Activated CD4-positive, alpha-beta T cell treated with anti-CD3 and anti-CD28 coated beads, Interleukin-2, amount 10 ng/mL, durations not matched to agents 7 days and 5 days (primary cell): ENCODE measurements around the gene PDE4D. TPM values are rescaled to one million over a fixed set of nuclear protein-coding genes. Genes with fewer than 3 reads are reported as not detected.
"Not testable (repeated sequence)": the region's sequence is repeated elsewhere in the genome, so short reads cannot be mapped to it uniquely, and the experiment has no call there.

Experiments used
- CTCF ChIA-PET: fragments of 350-600 bp; sonication (Branson Sonifier 250); formaldehyde crosslinking; loops from one replicate; lab custom pipeline; 2021; ENCODE audit warnings: antibody characterized with exemption; lab: Charles Lee
- POLR2A ChIA-PET: fragments of 350-600 bp; sonication (Branson Sonifier 250); formaldehyde crosslinking; loops from one replicate; lab custom pipeline; 2021; ENCODE audit warnings: antibody characterized with exemption; lab: Charles Lee
- DNase-seq: peaks from one replicate; pipeline ENCODE4 v3.0.0-alpha.2; 2020
- H3K27ac Mint-ChIP-seq: one replicate; pipeline ENCODE4 v1.8.0; 2021; ENCODE audit warnings: mild to moderate bottlenecking, moderate library complexity, mixed read lengths
- H3K27me3 Mint-ChIP-seq: one replicate; pipeline ENCODE4 v1.8.0; 2021; ENCODE audit warnings: mixed read lengths
- H3K36me3 Mint-ChIP-seq: one replicate; pipeline ENCODE4 v1.8.0; 2021; ENCODE audit warnings: low read depth, mixed read lengths
- H3K4me1 Mint-ChIP-seq: one replicate; pipeline ENCODE4 v1.8.0; 2021; ENCODE audit warnings: mixed read lengths
- H3K4me3 Mint-ChIP-seq: one replicate; pipeline ENCODE4 v1.8.0; 2021; ENCODE audit warnings: mild to moderate bottlenecking, moderate library complexity, mixed read lengths
- H3K9me3 Mint-ChIP-seq: one replicate; pipeline ENCODE4 v1.8.0; 2021; ENCODE audit warnings: mixed read lengths
- total RNA-seq, 2 experiments: library from RNA; stranded (reverse); gene quantifications; one replicate each; pipeline ENCODE4 v1.2.3, GENCODE V29; 2021

The PDE4D gene
- total RNA-seq, 2 experiments from 2014 or later: 62.0 to 67.8 TPM

DNA sequence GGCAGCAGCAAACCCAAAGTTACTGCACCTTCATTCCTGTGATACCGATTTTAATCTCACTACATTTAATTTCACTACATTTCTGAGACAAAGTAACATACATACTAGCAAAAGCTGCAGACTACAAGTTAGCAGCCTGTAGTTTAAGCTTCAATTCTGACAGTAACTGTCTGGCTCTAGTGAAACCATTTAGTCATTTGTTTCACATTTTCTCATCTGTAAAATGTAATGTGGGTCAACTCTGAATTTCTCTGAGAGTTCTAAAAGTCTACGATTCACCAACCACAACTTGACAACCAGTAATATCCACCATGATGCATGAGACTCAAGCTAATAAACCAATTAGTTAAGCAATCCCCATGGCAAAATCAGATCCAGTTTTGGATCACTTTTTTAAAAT is 408.9 kb downstream of the PDE4D start:
- Mint-ChIP-seq H3K36me3 (no peaks in the 10 kb centered on the region), H3K4me3 (no peak overlapping the region), H3K27ac (no peak overlapping the region), H3K9me3 (no peaks in the 10 kb centered on the region), H3K27me3 (peaks cover 6% of the 10 kb centered on the region), H3K4me1 (peaks cover 3% of the 10 kb centered on the region)
- no peak for DNase-seq
- POLR2A ChIA-PET: no interaction called here
- CTCF ChIA-PET: no interaction called here

DNA sequence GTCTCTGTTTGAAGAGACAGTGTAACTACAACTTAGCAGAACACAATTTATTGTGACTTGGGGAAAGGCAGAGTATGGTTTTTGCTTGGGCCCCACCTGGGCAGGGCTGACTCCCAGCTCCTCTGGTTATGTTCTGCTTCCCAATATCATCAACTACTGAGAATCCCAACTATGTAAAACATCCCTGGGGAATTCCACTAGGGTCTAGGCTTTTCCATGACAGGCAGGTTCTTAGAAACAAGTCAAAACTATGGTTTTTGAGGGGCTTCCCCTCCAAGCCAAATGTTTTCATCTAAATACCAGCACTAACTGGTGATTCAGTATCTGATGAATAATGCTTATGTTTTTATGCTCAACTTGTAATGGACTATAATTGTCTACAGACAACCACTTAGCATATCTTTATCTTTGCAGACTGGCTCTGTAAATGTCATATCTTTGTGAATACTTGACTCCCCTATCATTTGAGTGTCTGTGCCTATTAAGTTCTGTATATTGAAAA is 409.5 kb downstream of the PDE4D start:
- H3K36me3 Mint-ChIP-seq: no peaks in the 10 kb centered on the region
- CTCF ChIA-PET: interaction anchor here (0.6 kb wide), 1 partner anchor 1520 kb away, joined by 5 read pairs; no protein-coding TSS in a partner anchor
- H3K27ac Mint-ChIP-seq: no peak overlapping the region
- H3K4me1 Mint-ChIP-seq: peaks cover 3% of the 10 kb centered on the region
- peaks cover 7% of the 10 kb centered on the region for H3K27me3 Mint-ChIP-seq
- no peak overlapping the region for H3K4me3 Mint-ChIP-seq
- H3K9me3 Mint-ChIP-seq: no peaks in the 10 kb centered on the region
- DNase-seq: no peak
- POLR2A ChIA-PET: no interaction called here

DNA sequence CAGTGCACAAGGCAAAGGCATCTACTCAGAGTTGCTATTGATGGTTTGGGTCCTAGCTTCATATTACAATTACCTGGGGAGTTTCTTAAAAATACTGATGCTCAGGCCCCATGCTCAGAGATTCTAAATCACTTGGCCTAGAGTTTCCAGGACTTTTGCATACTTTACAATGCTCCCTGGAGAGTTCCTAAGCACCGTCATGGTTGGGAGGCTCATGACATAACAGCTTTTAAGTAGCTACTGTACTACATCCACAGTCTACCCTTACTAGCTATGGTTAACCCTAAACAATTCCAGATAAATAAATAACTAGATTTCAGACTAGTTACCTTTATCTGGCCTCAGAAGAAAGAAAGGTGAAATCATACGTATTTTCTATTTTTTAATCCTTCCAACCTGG is 414.4 kb downstream of the PDE4D start:
- H3K27me3 Mint-ChIP-seq: peaks cover 6% of the 10 kb centered on the region
- H3K4me3 Mint-ChIP-seq: no peak overlapping the region
- H3K27ac Mint-ChIP-seq: no peak overlapping the region
- no peak for DNase-seq
- no peaks in the 10 kb centered on the region for H3K4me1 Mint-ChIP-seq
- CTCF ChIA-PET: no interaction called here
- H3K9me3 Mint-ChIP-seq: no peaks in the 10 kb centered on the region
- no peaks in the 10 kb centered on the region for H3K36me3 Mint-ChIP-seq
- POLR2A ChIA-PET: no interaction called here

DNA sequence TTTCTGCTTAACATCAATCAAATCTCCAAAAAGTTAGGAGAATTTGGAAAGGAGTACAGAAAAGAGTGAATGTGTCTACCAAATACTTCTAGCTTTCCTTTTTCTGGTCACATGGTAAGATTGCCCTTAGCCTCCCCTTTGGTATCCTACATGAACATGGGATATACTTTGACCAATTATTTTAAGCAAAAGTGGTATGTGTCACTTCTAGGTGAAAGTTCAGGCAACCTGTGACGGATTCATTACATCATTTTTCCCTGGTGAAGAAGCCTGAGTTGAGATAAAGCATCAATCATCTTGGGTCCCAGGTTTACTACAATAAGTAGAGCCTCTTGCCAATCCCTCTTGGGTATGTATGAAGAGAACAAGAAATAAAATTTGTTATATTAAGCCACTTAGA is 419.2 kb downstream of the PDE4D start:
- POLR2A ChIA-PET: no interaction called here
- DNase-seq: no peak

DNA sequence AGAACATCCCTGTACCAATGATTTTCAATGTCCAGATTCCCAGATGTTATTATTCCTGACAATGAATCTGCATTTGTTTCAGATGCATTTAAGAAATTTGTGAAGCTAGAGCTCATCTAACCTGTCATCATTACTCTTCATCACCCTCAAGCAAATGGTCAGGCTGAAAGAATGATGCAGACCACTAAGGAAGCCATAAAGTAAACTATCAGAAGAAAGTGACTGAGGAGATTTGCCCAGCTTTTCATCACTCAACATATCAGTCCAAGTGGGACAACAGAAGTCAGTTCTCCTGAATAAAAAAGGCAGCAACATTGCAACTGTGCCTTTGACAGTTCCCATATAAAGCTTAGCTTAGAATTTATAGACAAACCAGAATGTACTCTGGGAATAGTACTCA is 419.9 kb downstream of the PDE4D start:
- no peaks in the 10 kb centered on the region for H3K4me1 Mint-ChIP-seq
- DNase-seq: no peak
- H3K36me3 Mint-ChIP-seq: no peaks in the 10 kb centered on the region
- H3K27me3 Mint-ChIP-seq: peaks cover 4% of the 10 kb centered on the region
- ChIA-PET CTCF (no interaction called here), POLR2A (no interaction called here)
- no peaks in the 10 kb centered on the region for H3K9me3 Mint-ChIP-seq
- no peak overlapping the region for H3K27ac Mint-ChIP-seq
- H3K4me3 Mint-ChIP-seq: no peak overlapping the region

More for the DNA sequence above, 419.2 kb downstream of the PDE4D start:
- CTCF ChIA-PET: no interaction called here
- Mint-ChIP-seq H3K4me1 (no peaks in the 10 kb centered on the region), H3K27me3 (peaks cover 4% of the 10 kb centered on the region), H3K36me3 (no peaks in the 10 kb centered on the region), H3K9me3 (no peaks in the 10 kb centered on the region), H3K27ac (no peak overlapping the region), H3K4me3 (no peak overlapping the region)

DNA sequence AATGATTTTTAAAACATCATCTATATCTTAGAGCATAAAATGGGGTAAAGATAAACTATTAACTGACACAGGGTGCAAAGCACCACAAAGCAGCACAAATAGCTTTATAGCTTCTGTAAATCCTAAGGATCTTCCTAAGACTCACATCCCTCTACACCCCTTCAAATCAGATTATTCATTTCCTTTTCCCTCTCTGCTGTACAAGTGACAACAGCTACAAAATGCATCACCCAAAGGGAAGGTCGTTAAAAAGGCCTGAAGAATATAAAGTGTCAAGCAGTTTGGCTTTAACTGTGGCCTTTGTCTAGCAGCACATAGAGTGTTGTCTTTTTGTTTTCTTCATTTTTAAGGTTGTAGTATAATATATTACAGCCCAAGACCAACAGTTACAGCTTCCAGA is 422.1 kb downstream of the PDE4D start:
- H3K27ac Mint-ChIP-seq: no peak overlapping the region
- H3K4me3 Mint-ChIP-seq: no peak overlapping the region
- no peaks in the 10 kb centered on the region for H3K4me1 Mint-ChIP-seq
- POLR2A ChIA-PET: no interaction called here
- H3K27me3 Mint-ChIP-seq: peaks cover 4% of the 10 kb centered on the region
- CTCF ChIA-PET: interaction anchor here (0.8 kb wide), 1 partner anchor 15 kb away, joined by 3 read pairs; no protein-coding TSS in a partner anchor
- H3K9me3 Mint-ChIP-seq: no peaks in the 10 kb centered on the region
- no peak for DNase-seq
- H3K36me3 Mint-ChIP-seq: no peaks in the 10 kb centered on the region

DNA sequence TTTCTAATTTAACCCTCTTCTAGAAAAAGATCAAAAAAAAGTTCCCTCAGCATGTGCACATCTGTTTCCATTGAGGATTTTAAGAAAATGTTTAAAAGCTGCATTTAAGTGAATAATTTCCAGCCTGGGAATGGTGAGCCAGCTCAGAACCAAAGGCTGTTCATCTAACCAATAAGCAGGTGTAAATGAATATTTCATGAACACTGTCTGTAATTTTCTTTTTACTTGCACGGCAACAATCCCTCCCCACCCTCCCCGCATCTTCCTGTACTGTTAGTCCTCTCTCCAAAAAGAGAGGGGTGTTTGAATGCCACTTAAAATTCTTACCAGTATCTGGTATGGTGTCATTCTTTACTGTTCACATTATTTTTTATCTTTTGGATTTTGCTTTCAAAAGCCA is 425.6 kb downstream of the PDE4D start:
- Mint-ChIP-seq H3K27ac (no peak overlapping the region), H3K36me3 (no peaks in the 10 kb centered on the region), H3K9me3 (no peaks in the 10 kb centered on the region), H3K4me3 (no peak overlapping the region), H3K4me1 (no peaks in the 10 kb centered on the region), H3K27me3 (no peaks in the 10 kb centered on the region)
- CTCF ChIA-PET: no interaction called here
- no peak for DNase-seq
- POLR2A ChIA-PET: no interaction called here

DNA sequence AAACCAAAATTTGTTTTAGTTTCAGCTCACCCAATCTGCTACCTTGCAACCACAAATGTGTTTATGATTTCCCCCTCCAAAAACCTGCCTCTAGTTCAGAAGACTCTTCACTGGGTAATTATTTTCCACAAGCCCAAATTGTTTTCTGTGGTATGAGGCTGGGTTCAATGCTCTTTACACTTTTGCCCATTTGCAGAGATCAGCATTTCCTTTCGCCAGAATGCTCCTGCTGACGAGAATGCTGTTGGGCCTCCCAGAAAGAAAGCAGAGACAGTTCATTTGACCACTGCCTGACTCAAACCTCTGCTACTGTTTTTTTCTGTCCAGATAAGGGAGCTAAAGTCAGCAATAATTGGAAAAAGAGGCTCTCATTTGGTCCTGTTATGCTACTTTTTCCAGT is 427.3 kb downstream of the PDE4D start:
- Mint-ChIP-seq H3K36me3 (no peaks in the 10 kb centered on the region), H3K9me3 (no peaks in the 10 kb centered on the region), H3K27ac (no peak overlapping the region), H3K4me3 (no peak overlapping the region), H3K27me3 (peaks cover 1% of the 10 kb centered on the region), H3K4me1 (no peaks in the 10 kb centered on the region)
- no peak for DNase-seq
- ChIA-PET CTCF (no interaction called here), POLR2A (no interaction called here)

DNA sequence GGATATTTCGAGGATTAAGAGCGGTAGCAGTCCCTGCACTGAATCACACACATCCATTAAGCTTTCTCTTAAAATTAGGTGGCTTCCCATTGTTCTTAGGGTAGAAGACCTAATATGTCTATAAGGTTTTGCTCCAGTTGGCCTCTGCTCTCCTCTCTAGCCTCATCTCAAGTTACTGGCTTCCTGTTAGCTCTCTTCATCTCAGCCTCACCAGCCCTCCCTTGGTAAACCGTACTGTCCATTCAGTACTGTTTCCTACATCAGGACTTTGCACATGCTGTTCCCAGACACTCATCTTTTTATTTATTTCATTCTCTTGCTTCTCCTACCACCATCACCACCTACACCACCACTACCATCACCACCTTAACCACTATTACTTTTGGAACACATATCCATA is 428.6 kb downstream of the PDE4D start:
- no peak overlapping the region for H3K27ac Mint-ChIP-seq
- no peak for DNase-seq
- ChIA-PET CTCF (no interaction called here), POLR2A (no interaction called here)
- no peak overlapping the region for H3K4me3 Mint-ChIP-seq
- H3K27me3 Mint-ChIP-seq: peaks cover 3% of the 10 kb centered on the region
- no peaks in the 10 kb centered on the region for H3K36me3 Mint-ChIP-seq
- no peaks in the 10 kb centered on the region for H3K9me3 Mint-ChIP-seq
- no peaks in the 10 kb centered on the region for H3K4me1 Mint-ChIP-seq

DNA sequence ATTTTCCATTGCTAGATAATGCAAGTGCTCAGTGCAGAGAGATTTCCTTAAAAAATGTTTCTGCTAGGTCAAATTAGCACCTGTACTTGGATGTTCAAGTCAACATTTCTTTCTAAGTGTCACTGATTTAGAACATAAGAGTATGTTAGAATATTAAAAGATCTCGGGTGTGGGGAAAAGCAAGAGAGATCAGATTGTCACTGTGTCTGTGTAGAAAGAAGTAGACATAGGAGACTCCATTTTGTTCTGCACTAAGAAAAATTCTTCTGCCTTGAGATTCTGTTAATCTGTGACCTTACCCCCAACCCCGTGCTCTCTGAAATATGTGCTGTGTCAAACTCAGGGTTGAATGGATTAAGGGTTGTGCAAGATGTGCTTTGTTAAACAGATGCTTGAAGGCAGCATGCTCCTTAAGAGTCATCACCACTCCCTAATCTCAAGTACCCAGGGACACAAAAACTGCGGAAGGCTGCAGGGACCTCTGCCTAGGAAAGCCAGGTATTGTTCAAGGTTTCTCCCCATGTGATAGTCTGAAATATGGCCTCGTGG is 429.8 kb downstream of the PDE4D start:
- H3K36me3 Mint-ChIP-seq, H3K27ac Mint-ChIP-seq, CTCF ChIA-PET, H3K4me1 Mint-ChIP-seq, DNase-seq, POLR2A ChIA-PET, H3K4me3 Mint-ChIP-seq, H3K27me3 Mint-ChIP-seq, H3K9me3 Mint-ChIP-seq: not testable (repeated sequence)

DNA sequence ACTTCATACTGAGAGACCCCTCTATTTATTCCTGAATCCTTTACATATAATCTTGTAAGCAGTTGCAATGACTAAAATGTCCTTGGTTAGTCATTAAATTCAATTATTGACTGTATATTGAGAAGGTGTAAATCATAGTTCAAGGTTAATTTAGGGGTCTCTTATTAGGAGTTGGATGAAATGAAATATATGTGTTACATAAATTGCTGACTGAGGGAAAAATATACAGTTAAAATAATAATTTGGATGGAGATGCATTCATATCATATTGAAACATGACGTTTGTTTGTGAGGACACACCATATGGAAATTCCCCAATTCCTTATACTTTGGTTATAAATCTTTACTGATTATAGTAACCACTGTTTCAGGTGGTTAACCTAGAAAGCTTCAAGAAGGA is 430.6 kb downstream of the PDE4D start:
- CTCF ChIA-PET: no interaction called here
- Mint-ChIP-seq H3K4me1 (no peaks in the 10 kb centered on the region), H3K27me3 (peaks cover 3% of the 10 kb centered on the region), H3K27ac (no peak overlapping the region), H3K36me3 (no peaks in the 10 kb centered on the region), H3K4me3 (no peak overlapping the region), H3K9me3 (no peaks in the 10 kb centered on the region)
- DNase-seq: no peak
- POLR2A ChIA-PET: no interaction called here

DNA sequence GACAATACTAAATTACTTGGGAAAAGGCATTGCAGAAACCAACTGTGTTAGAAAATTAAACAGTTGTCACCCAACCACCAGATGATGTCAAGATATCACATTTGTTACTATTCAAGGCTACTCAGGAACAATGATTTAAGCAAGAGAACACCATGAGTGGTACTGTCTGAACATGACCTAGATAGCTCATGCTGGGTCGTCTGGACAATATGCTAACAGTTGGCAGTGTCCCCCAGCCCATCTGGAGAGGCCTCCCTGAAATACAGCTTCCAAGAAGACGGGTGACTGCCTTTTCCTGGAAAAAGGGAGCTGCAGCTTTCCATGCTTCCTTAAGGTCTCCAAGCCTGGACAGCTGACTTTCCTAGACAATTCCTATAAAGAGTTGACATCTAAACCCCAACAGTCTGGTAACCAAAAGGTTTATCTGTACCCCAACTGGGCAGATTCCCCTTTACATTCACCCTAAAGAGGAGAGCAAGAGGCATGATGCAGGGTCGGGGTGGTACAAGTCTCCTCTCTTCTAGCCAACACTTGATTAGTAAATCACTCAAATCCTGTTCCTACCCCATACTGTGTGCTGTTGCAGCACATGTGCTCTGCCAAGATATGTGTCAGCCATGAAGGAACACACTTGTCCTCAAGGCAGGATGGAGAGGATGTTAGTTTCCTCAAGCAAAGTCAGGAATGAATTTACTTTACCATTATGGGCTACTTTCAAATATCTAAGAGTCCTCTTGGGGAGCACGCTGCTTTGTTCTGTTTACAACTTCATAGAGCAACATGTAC is 433.0 kb downstream of the PDE4D start:
- DNase-seq: no peak
- CTCF ChIA-PET: no interaction called here
- H3K27me3 Mint-ChIP-seq: peaks cover 7% of the 10 kb centered on the region
- no peaks in the 10 kb centered on the region for H3K9me3 Mint-ChIP-seq
- H3K4me3 Mint-ChIP-seq: no peak overlapping the region
- no peak overlapping the region for H3K27ac Mint-ChIP-seq
- no peaks in the 10 kb centered on the region for H3K36me3 Mint-ChIP-seq
- POLR2A ChIA-PET: no interaction called here
- no peaks in the 10 kb centered on the region for H3K4me1 Mint-ChIP-seq

DNA sequence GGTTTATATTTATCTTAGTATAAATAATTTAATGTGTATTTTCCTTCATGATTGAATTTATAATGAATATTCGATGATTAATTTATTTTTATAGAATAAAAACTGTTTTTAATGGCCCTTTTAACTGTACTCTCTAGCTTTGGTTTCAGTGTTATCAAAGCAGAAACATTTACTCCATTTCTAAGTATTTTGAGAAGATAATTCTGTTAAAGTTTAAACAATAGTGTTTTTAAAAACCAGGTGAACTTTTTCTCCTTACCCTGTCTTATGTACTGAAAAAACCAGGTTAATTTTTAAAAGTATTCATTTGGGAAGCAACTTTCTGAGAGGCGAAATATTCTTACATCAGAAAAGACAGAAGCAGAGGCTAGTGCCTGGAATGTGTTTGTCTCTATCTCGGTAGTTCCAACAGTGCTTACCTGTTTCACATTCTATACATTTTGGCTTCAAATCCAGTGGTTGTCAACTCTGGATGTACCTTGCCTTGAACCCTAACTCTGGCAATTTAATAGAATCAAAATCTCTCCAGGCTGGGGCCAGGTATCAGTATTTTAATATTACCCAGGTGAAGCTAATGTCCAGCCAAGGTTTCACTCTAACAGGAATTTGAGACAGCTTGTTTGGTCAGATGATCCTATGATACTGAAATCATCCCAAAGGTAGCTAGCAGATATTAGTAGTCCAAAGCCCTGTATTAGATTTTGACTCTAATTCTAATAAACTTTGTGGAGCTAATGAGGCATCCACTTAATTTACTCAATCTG is 434.4 kb downstream of the PDE4D start:
- Mint-ChIP-seq H3K4me3 (no peak overlapping the region), H3K36me3 (no peaks in the 10 kb centered on the region), H3K4me1 (no peaks in the 10 kb centered on the region), H3K27me3 (peaks cover 7% of the 10 kb centered on the region), H3K9me3 (no peaks in the 10 kb centered on the region), H3K27ac (no peak overlapping the region)
- ChIA-PET CTCF (no interaction called here), POLR2A (no interaction called here)
- no peak for DNase-seq
